Smooth muscle cell (in vitro differentiated cells): ENCODE measurements around the gene GPC2. TPM values are rescaled to one million over a fixed set of nuclear protein-coding genes. Genes with fewer than 3 reads are reported as not detected.
A peak's percentile ranks its signal among the peaks of the same experiment; 100 is the strongest.
"Not testable (repeated sequence)": the region's sequence is repeated elsewhere in the genome, so short reads cannot be mapped to it uniquely, and the experiment has no call there.

Experiments
- DNase-seq: peaks from one replicate; lab custom pipeline; 2025; ENCODE audit not compliant: unreplicated experiment; lab: John Stamatoyannopoulos, UW
- H2AFZ ChIP-seq: fragments of 200-600 bp; sonication (generic); 2 replicates; pipeline ENCODE4 v1.6.0; 2016; ENCODE audit warnings: antibody characterized with exemption, low read depth, mild to moderate bottlenecking
- H3F3A ChIP-seq: fragments of 200-600 bp; sonication (generic); 2 replicates; pipeline ENCODE4 v1.6.0; 2017; ENCODE audit warnings: antibody characterized with exemption, low read depth
- H3K27ac ChIP-seq: fragments of 200-600 bp; sonication (generic); 2 replicates; pipeline ENCODE4 v1.5.1; 2016; ENCODE audit warnings: low read depth, mild to moderate bottlenecking
- H3K27me3 ChIP-seq: fragments of 200-600 bp; sonication (generic); 2 replicates; pipeline ENCODE4 v1.6.1; 2016; ENCODE audit warnings: low read depth, mild to moderate bottlenecking
- H3K36me3 ChIP-seq: fragments of 200-600 bp; sonication (generic); 2 replicates; pipeline ENCODE4 v1.5.1; 2016; ENCODE audit warnings: low read depth
- H3K4me1 ChIP-seq: fragments of 200-600 bp; sonication (generic); 2 replicates; pipeline ENCODE4 v1.5.1; 2016; ENCODE audit warnings: low read depth
- H3K4me2 ChIP-seq: fragments of 200-600 bp; sonication (generic); 2 replicates; pipeline ENCODE4 v1.6.0; 2016; ENCODE audit warnings: mild to moderate bottlenecking
- H3K4me3 ChIP-seq: fragments of 200-600 bp; sonication (generic); 2 replicates; pipeline ENCODE4 v1.5.1; 2016; ENCODE audit warnings: mild to moderate bottlenecking
- H3K79me2 ChIP-seq: fragments of 200-600 bp; sonication (generic); 2 replicates; pipeline ENCODE4 v1.6.0; 2016; ENCODE audit warnings: low read depth, mild to moderate bottlenecking
- H3K9ac ChIP-seq: fragments of 200-600 bp; sonication (generic); 2 replicates; pipeline ENCODE4 v1.6.0; 2016; ENCODE audit warnings: low read depth
- H3K9me3 ChIP-seq: fragments of 200-600 bp; sonication (generic); replicated peaks from 2 replicates; pipeline ENCODE4 v1.5.1; 2016; ENCODE audit warnings: low read depth
- H4K20me1 ChIP-seq: fragments of 200-600 bp; sonication (generic); 2 replicates; pipeline ENCODE4 v1.6.0; 2016; ENCODE audit warnings: low read depth
- WGBS: methylation state at CpG from one replicate; pipeline ENCODE4 v1.1.7; 2016; ENCODE audit warnings: low lambda C conversion rate; 5-methylcytosine and 5-hydroxymethylcytosine counted together
- polyA plus RNA-seq: library from polyadenylated mRNA; unstranded; fragments of >200 nt; fragmentation: Nextera tagmentation; extraction: Ambion mirVana; gene quantifications from 2 replicates; pipeline ENCODE4 v1.2.1, GENCODE V29; 2016
- total RNA-seq: library from RNA; depleted of rRNA; stranded (reverse); fragments of >200 nt; gene quantifications from 2 replicates; pipeline ENCODE4 v1.2.3, GENCODE V29; 2014
- TF ChIP-seq, protein P1 (sequence below): fragments of 200-600 bp; sonication (generic); IDR thresholded peaks from 2 replicates; pipeline ENCODE4 v1.5.1; 2017; ENCODE audit warnings: borderline replicate concordance, mild to moderate bottlenecking, antibody characterized with exemption; ENCODE audit not compliant: insufficient read depth, poor library complexity, severe bottlenecking

The GPC2 gene
- total and polyA plus RNA-seq, 2 experiments from 2014 or later, result 3.2 to 7.1 TPM

DNA sequence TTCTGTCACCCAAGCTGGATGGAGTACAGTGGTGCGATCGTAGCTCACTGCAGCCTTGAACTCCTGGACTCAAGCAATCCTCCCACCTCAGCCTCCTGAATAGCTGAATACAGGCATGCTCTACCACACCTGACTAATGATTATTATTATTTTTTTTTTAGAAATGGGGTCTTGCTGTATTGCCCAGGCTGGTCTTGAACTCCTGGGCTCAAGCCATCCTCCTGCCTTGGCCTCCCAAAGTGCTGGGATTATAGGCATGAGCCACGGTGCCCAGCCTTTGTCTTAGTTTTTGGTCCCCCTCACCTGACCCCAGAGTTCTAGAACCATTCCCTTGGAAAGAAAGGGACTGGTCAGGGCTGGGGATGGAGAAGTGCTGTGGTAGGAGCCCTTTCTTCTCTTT lies 2.9 kb upstream of the GPC2 start:
- H3K27ac ChIP-seq, H3K27me3 ChIP-seq, H3K4me3 ChIP-seq, H3K9ac ChIP-seq, H4K20me1 ChIP-seq, H3K9me3 ChIP-seq, H2AFZ ChIP-seq, H3K79me2 ChIP-seq, H3K4me2 ChIP-seq, DNase-seq, H3K4me1 ChIP-seq, H3F3A ChIP-seq, H3K36me3 ChIP-seq: not testable (repeated sequence)
- WGBS, result 100% methylated on average over 3 of the region's 3 CpGs

DNA sequence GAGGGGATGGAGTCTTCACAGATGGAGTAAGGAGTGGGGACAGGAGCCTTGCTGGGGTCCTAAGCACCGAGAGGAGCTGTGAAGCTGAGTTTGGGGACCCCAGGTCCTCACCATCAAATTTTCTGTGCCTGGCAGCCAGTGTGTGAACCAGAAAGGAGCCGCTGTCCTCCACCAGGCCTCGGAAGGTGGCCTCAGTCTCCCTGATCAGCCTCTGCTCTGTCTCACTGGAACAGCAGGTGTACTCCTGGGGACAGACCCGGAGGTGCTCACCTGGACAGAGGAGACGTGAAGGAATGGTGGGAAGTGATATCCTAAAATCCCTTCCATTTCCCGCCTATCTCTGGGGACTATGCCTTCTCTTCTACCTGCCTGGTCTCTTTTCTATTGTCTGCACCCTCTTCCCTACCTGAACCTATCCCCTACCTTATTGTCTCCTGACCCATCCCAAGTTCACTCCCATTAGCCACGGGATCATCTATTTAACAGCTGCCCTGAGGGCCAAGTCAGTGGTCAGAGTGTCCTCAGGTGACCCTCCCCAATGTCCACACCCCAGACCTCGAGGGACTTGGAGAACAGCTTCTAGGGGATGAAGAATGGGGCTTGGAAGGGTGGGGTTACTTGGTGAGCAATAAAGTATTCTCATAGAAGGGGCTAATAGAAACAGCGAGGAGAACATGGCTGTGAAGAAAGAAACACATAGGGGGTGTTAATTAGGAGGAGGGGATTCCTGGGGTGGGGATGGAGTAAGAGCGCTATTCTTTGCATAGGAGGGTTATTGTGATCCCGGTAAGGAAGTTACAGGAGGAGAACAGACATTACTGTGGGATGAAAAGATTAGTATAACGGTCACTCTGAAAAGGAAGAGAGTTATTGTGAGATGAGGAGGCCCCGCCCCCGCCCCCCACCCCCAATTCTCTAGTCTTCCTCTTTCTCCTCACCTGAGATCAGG lies 811 bp downstream of the GPC2 start:
- no peak for DNase-seq
- peaks cover 11% of the 10 kb centered on the region for H3K27me3 ChIP-seq
- WGBS, result 50% methylated on average over 14 of the region's 14 CpGs

DNA sequence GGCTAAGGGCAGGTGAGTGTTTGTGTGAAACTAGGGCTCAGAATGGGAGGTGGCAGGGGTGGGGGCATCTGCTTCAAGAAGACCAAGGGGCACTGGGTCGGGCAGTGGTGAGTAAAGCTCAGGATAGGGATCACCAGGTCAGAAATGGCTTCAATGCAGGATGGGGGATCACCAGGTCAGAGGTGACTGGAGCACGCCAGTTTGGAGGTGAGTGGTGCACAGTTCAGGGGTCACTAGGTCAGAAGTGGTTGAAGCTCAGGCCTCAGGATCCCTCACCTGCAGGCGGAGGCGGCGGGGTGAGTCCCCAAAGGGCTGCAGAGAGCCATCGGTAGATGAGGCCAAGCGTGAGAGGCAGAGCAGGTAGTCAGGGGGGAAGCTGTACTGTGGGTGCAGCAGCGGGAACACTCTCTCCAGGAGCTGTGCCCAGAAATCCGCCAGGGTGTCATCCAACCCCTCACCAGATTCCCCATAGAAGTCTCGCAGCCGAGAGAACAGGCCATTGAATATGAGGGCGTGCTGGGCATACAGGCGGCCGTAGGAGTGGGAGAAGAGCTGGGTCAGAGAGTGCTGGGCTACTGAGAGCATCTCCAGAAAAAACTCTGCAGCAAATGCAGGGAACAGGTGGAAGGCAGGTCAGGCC lies 1.8 kb downstream of the GPC2 start:
- H3K9me3 ChIP-seq, result no peaks in the 10 kb centered on the region
- no peak overlapping the region for H3K9ac ChIP-seq
- H3K79me2 ChIP-seq, result no peaks in the 10 kb centered on the region
- no peak overlapping the region for H3K27ac ChIP-seq
- H3K4me3 ChIP-seq, result no peak overlapping the region
- H3K36me3 ChIP-seq, result no peaks in the 10 kb centered on the region
- H2AFZ ChIP-seq, result no peak overlapping the region
- peaks cover 4% of the 10 kb centered on the region for H3F3A ChIP-seq
- 95% methylated on average over 14 of the region's 14 CpGs for WGBS
- H3K4me1 ChIP-seq, result peaks cover 6% of the 10 kb centered on the region
- TF ChIP-seq, protein P1, sequence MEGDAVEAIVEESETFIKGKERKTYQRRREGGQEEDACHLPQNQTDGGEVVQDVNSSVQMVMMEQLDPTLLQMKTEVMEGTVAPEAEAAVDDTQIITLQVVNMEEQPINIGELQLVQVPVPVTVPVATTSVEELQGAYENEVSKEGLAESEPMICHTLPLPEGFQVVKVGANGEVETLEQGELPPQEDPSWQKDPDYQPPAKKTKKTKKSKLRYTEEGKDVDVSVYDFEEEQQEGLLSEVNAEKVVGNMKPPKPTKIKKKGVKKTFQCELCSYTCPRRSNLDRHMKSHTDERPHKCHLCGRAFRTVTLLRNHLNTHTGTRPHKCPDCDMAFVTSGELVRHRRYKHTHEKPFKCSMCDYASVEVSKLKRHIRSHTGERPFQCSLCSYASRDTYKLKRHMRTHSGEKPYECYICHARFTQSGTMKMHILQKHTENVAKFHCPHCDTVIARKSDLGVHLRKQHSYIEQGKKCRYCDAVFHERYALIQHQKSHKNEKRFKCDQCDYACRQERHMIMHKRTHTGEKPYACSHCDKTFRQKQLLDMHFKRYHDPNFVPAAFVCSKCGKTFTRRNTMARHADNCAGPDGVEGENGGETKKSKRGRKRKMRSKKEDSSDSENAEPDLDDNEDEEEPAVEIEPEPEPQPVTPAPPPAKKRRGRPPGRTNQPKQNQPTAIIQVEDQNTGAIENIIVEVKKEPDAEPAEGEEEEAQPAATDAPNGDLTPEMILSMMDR, result no peak
- no peak overlapping the region for H3K4me2 ChIP-seq
- no peak for DNase-seq
- H4K20me1 ChIP-seq, result no peaks in the 10 kb centered on the region
- H3K27me3 ChIP-seq, result peaks cover 20% of the 10 kb centered on the region

More for the DNA sequence above, 811 bp downstream of the GPC2 start:
- Histone ChIP-seq H3K4me2 (peak overlapping the region; percentile 99), H3K4me1 (peaks cover 6% of the 10 kb centered on the region), H4K20me1 (no peaks in the 10 kb centered on the region), H3K79me2 (no peaks in the 10 kb centered on the region), H3F3A (peaks cover 4% of the 10 kb centered on the region), H3K9ac (peak overlapping the region; percentile 53), H3K9me3 (no peaks in the 10 kb centered on the region), H2AFZ (peak overlapping the region; percentile 99), H3K4me3 (peak overlapping the region; percentile 94), H3K36me3 (no peaks in the 10 kb centered on the region), H3K27ac (no peak overlapping the region)
- TF ChIP-seq, protein P1, result no peak

DNA sequence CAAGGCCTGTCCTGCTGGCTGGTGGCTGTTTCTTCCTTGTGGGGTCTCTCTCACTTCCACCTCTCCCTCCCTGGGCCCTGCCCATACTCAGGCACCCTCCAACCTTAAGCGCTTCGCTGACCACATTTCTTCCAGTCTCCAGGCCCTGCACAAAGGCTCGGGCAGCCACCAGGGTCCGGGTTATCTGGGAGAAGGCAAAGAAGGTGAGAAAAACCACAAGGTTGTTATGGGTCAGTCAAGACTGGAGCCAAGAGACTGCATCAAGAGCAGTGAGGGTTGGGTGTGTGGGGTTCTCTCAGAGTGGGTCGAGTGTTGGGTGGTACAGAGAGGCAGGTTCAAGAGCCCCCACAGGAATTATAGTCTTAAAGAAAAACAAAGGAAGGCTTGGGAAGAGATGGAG lies 2.6 kb downstream of the GPC2 start:
- H3K36me3 ChIP-seq, result no peaks in the 10 kb centered on the region
- WGBS, result 98% methylated on average over 5 of the region's 5 CpGs
- H3K4me1 ChIP-seq, result peaks cover 6% of the 10 kb centered on the region
- H3K9ac ChIP-seq, result no peak overlapping the region
- no peak overlapping the region for H2AFZ ChIP-seq
- TF ChIP-seq, protein P1, result no peak
- no peak for DNase-seq
- H3K9me3 ChIP-seq, result no peaks in the 10 kb centered on the region
- H3K4me2 ChIP-seq, result no peak overlapping the region
- H3K4me3 ChIP-seq, result no peak overlapping the region
- H3K79me2 ChIP-seq, result no peaks in the 10 kb centered on the region
- H3K27me3 ChIP-seq, result peaks cover 23% of the 10 kb centered on the region
- no peaks in the 10 kb centered on the region for H4K20me1 ChIP-seq
- peaks cover 4% of the 10 kb centered on the region for H3F3A ChIP-seq
- H3K27ac ChIP-seq, result no peak overlapping the region
